Raji (cell line): ENCODE measurements around the gene NMNAT3.

Experiments used
- POLR2A ChIP-seq: IDR thresholded peaks from 2 replicates; pipeline ENCODE4 v1.6.1; 2011; ENCODE audit warnings: low read depth, low read length, control low read depth; ENCODE audit not compliant: insufficient read depth

Gene NMNAT3

DNA sequence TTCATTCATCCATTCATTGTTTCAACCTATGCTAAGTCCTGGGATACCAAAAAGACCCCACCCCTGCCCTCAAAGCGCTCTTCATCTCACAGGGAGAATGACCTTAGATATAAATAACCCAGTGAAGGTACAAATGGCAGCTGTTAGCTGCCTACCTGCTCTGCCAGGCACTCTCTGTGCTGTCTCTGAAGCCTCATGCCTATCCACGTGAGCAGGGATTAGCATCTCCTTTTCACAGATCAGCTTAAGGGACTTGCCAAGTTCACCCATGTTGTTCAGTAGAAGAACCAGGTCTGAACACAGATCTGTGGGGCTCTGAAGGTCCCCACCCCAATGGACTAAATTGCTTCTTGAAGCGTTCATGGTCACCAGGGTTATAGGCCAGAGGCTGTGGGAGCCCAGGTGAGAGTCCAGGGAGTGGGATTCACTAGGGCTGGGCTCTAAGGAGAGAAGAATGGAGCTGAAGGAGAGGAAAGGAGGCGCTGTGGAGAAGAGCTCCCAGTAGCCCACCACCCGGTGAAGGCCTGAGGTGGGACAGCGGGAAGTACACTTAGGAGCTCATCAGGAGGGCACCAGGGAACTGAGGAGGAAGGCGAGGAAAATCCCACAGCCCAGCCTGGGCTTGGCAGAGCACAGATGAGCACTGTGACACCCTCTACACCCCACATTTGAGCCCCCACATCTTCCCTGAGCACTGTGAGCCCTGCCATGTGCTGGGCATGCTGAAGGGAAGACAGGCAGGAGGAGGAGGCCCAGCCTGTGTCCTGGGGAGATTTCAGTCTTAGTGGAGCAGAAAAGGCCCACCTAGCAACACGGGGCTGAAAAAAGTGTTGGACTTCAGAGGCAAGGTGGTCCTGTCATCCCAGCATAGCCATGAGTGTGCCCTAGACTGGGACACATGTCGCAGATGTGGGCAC, 158.6 kb downstream of the NMNAT3 start:
- no peak for TF ChIP-seq POLR2A

DNA sequence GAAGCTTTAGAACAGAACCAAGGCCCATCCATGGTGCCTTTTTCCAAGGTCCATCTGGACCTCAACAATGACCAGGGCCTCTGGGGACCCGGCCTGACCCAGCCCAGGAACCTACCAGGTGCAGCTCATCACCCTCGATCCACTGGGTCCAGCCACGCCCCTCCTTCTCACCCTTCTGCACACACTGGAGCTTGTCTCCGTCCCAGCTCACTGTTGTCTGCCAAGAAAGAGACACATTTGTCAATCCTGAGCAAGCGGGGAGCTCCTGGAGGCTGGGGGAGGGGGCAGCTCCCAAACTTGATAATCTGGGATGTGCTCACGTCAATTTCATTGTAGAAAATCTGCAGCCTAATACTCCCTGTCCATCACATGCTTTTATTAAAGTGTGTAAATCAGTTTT, 159.5 kb downstream of the NMNAT3 start:
- TF ChIP-seq POLR2A = no peak

DNA sequence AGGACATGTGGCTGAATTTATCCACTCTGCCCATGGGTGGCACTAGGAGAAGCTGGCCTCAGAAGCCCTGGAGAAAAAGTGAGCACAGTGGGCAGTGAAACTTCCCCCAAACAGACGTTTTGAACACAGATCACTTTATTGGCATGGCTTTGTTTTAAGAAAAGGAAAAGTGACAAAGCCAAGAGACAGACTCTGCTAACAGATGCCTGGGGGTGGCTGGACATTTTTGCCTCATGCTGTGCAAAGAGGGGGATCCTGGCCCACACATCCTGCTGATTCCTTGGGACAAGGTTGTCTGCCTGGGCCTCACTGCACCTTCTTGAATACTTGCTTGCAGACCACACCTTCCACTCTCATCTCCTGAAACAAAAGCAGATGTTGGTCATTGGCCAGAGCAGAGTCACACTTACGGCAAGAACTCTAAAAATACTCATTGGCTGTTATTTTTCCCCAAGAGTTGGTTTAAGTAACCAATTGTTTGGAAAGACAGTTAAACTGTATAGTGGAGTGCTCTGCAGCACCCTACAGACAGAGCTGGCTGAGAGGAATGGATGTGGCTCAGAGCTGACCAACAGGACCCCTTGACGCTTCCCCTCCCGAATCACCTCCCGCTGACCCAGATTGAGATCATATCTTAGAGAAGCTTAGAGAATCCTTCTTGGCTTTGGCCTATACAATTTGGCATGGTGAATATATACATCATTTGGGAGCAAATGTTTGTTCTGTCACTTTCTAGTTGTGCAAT, 160.3 kb downstream of the NMNAT3 start:
- TF ChIP-seq POLR2A = no peak

DNA sequence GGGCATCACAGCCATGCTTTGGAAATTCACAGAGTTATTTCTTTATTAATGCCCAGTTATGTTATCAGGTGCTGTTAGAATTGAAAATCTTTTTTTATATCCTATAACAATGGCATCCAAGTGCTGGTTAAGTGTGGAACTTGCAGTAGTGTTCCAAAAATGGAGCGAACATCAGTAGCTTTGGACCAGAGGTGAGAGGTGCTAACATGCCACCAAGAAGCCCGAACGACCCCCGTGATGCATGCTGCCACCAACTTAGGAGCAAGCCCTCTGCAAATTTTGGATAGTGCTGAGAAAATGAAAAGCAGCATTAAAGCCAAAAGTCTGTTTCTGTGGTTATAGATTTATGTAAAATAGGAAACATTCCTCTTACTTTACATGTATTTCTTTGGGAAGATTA, 163.0 kb downstream of the NMNAT3 start:
- TF ChIP-seq POLR2A = no peak
